Lower leg skin (tissue), 3 donors: ENCODE data around the gene PLAC1.

Source experiments
- POLR2A ChIP-seq, 2 donors: fragments of 450-650 bp; IDR thresholded peaks; one replicate each; pipeline ENCODE4 v1.6.1; 2016 to 2017; ENCODE audit warnings: antibody characterized with exemption in 2 of 2, mild to moderate bottlenecking in 1 of 2, moderate library complexity in 1 of 2
- TF ChIP-seq, protein P1 (sequence below), 3 donors: fragments of 450-650 bp; IDR thresholded peaks; one replicate each; pipeline ENCODE4 v1.5.1; 2016; ENCODE audit warnings: antibody characterized with exemption in 3 of 3, mild to moderate bottlenecking in 3 of 3, moderate library complexity in 2 of 3

- no peak for TF ChIP-seq POLR2A (IDR thresholded peaks at IDR 0.05)
- TF ChIP-seq, protein P1, sequence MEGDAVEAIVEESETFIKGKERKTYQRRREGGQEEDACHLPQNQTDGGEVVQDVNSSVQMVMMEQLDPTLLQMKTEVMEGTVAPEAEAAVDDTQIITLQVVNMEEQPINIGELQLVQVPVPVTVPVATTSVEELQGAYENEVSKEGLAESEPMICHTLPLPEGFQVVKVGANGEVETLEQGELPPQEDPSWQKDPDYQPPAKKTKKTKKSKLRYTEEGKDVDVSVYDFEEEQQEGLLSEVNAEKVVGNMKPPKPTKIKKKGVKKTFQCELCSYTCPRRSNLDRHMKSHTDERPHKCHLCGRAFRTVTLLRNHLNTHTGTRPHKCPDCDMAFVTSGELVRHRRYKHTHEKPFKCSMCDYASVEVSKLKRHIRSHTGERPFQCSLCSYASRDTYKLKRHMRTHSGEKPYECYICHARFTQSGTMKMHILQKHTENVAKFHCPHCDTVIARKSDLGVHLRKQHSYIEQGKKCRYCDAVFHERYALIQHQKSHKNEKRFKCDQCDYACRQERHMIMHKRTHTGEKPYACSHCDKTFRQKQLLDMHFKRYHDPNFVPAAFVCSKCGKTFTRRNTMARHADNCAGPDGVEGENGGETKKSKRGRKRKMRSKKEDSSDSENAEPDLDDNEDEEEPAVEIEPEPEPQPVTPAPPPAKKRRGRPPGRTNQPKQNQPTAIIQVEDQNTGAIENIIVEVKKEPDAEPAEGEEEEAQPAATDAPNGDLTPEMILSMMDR (IDR thresholded peaks at IDR 0.05), result no peak
Observed at GRCh38 chrX:134592303-134592702, 66.0 kb downstream of the PLAC1 start.
